Thyroid gland (tissue), 4 donors: ENCODE data around the gene RHNO1.

Experiments used
- POLR2A ChIP-seq, 2 donors: fragments of 450-650 bp; IDR thresholded peaks; one replicate each; pipeline ENCODE4 v1.6.1; 2017; ENCODE audit warnings: antibody characterized with exemption in 2 of 2, mild to moderate bottlenecking in 2 of 2, moderate library complexity in 1 of 2
- TF ChIP-seq, protein P1 (sequence below), 6 experiments: fragments of 200-600 bp in 3 of 6; fragments of 450-650 bp in 3 of 6; sonication (generic) in 3 of 6; IDR thresholded peaks; one replicate each; pipeline ENCODE4 v1.5.1; 2016 to 2019; ENCODE audit warnings: antibody characterized with exemption in 6 of 6, mild to moderate bottlenecking in 2 of 6, inconsistent platforms in 1 of 6, moderate library complexity in 1 of 6

DNA sequence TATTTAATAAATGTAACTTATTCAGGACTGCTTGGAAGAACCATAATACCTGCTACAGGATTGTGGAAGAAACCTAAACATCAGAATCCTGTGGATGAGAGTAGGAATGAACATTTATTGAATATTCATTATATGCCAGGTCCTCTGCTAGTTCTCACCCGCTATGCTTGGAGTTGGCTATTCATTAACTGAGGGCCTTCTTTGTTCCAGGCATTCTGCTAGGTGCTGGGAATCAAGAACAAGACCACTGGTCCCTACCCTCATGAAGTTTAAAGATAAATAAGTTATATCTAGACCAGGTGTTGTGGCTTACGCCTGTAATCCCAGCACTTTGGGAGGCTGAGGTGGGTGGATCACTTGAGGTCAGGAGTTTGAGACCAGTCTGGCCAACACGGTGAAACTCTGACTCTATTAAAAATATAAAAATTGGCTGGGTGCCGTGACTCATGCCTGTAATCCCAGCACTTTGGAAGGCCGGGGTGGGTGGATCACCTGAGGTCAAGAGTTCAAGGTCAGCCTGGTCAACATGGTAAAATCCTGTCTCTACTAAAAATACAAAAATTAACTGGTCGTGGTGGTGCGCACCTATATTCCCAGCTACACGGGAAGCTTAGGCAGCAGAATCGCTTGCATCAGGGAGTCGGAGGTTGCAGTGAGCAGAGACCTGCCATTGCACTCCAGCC, 9.9 kb downstream of the RHNO1 start:
- TF ChIP-seq, protein P1, sequence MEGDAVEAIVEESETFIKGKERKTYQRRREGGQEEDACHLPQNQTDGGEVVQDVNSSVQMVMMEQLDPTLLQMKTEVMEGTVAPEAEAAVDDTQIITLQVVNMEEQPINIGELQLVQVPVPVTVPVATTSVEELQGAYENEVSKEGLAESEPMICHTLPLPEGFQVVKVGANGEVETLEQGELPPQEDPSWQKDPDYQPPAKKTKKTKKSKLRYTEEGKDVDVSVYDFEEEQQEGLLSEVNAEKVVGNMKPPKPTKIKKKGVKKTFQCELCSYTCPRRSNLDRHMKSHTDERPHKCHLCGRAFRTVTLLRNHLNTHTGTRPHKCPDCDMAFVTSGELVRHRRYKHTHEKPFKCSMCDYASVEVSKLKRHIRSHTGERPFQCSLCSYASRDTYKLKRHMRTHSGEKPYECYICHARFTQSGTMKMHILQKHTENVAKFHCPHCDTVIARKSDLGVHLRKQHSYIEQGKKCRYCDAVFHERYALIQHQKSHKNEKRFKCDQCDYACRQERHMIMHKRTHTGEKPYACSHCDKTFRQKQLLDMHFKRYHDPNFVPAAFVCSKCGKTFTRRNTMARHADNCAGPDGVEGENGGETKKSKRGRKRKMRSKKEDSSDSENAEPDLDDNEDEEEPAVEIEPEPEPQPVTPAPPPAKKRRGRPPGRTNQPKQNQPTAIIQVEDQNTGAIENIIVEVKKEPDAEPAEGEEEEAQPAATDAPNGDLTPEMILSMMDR (IDR thresholded peaks at IDR 0.05) = no peak
- no peak for TF ChIP-seq POLR2A (IDR thresholded peaks at IDR 0.05)
